Sigmoid colon (tissue), 7 donors: Measurements from ENCODE around the gene CDKAL1. TPM values are rescaled to one million over a fixed set of nuclear protein-coding genes. Genes with fewer than 3 reads are reported as not detected.

Experiments used
- DNase-seq: peaks from one replicate; pipeline ENCODE4 v3.0.0-alpha.2; 2019
- H3K27ac ChIP-seq, 4 donors: fragments of 200-600 bp; sonication (generic); one replicate each; pipeline ENCODE4 v1.5.1; 2016 to 2019; ENCODE audit warnings: mild to moderate bottlenecking in 1 of 4
- H3K27me3 ChIP-seq, 3 donors: fragments of 200-600 bp; sonication (generic); one replicate each; pipeline ENCODE4 v1.5.1; 2019; ENCODE audit warnings: mild to moderate bottlenecking in 1 of 3
- H3K36me3 ChIP-seq, 4 donors: fragments of 200-600 bp; sonication (generic); one replicate each; pipeline ENCODE4 v1.5.1; 2016 to 2019
- H3K4me1 ChIP-seq, 4 donors: fragments of 200-600 bp; sonication (generic); one replicate each; pipeline ENCODE4 v1.5.1; 2017 to 2019
- H3K4me3 ChIP-seq, 4 donors: fragments of 200-600 bp; sonication (generic); one replicate each; pipeline ENCODE4 v1.5.1; 2017 to 2019; ENCODE audit warnings: mild to moderate bottlenecking in 2 of 4, moderate library complexity in 1 of 4
- H3K9me3 ChIP-seq, 4 donors: fragments of 200-600 bp in 3 of 4; sonication (generic) in 3 of 4; one replicate each; pipeline versions ENCODE4 v1.5.1 to v1.6.1; 2013 to 2019
- EP300 ChIP-seq, 4 donors: sonication (generic); formaldehyde crosslinking; IDR thresholded peaks; one replicate each; pipeline ENCODE4 v1.6.1; 2017; ENCODE audit warnings: antibody characterized with exemption in 4 of 4
- POLR2A ChIP-seq, 2 donors: fragments of 450-650 bp; IDR thresholded peaks; one replicate each; pipeline ENCODE4 v1.6.1; 2016; ENCODE audit warnings: antibody characterized with exemption in 2 of 2, mild to moderate bottlenecking in 2 of 2, moderate library complexity in 2 of 2
- POLR2AphosphoS5 ChIP-seq, 4 donors: sonication (generic); formaldehyde crosslinking; IDR thresholded peaks; one replicate each; pipeline ENCODE4 v1.6.1; 2017; ENCODE audit warnings: antibody characterized with exemption in 4 of 4
- WGBS, 2 donors: extraction: QIAGEN DNeasy Blood & Tissue Kit; methylation state at CpG; one replicate each; pipeline ENCODE4 v1.1.7; 2013; 5-methylcytosine and 5-hydroxymethylcytosine counted together
- intact Hi-C: fragments of 100-400 bp; cut with DNase I; formaldehyde crosslinking; loops from one replicate; pipeline ENCODE4 v1.15.1; 2023
- polyA plus RNA-seq, 3 donors: library from polyadenylated mRNA; stranded (reverse); fragments of 200-250 nt; gene quantifications; one replicate each; pipeline ENCODE4 v1.2.3, GENCODE V29; 2013
- total RNA-seq, 4 donors: library from RNA; depleted of rRNA; stranded (reverse); fragments of >200 nt; gene quantifications; one replicate each; pipeline ENCODE4 v1.1.0, GENCODE V29; 2016
- TF ChIP-seq, protein P1 (sequence below), 4 experiments: fragments of 450-650 bp in 3 of 4; fragments of 200-600 bp in 1 of 4; IDR thresholded peaks; one replicate each; pipeline ENCODE4 v1.5.1; 2016 to 2019; ENCODE audit warnings: antibody characterized with exemption in 4 of 4, mild to moderate bottlenecking in 3 of 4, moderate library complexity in 2 of 4
- donor health status: healthy with polysubstance abuse.
- donor health status: Bipolar disorder and iron deficiency.
- donor health status: healthy.

The CDKAL1 gene
- total and polyA plus RNA-seq, 7 donors, result 2.8 to 14.7 (median 11.4) TPM

DNA sequence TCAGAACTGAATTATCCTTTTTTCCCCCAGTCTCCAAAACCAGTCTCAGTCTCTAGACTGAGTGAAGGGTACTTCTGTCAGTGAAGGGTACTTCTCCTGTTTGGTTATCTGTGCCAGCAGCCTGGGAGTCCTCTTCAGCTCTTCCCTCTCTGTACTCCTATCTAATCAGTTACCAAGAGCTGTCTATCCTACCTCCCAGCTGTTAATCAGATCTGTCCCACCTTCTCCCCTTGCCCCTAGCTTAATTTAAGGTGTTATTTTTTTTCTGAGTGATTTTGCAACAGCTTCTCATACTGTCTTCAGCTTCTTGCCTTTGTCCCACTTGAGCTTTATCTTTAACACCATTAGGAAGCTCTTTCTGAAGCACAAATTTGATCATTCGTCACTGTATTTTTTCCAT lies 567.4 kb downstream of the CDKAL1 start:
- Histone ChIP-seq H3K27me3 (no peaks in the 10 kb centered on the region), H3K4me3 (no peak overlapping the region), H3K27ac (no peak overlapping the region), H3K9me3 (no peaks in the 10 kb centered on the region), H3K4me1 (no peaks in the 10 kb centered on the region), H3K36me3 (no peaks in the 10 kb centered on the region)
- DNase-seq, result no peak
- no peak for TF ChIP-seq EP300 (IDR thresholded peaks at IDR 0.05)
- no peak for TF ChIP-seq POLR2A (IDR thresholded peaks at IDR 0.05)
- TF ChIP-seq, protein P1, sequence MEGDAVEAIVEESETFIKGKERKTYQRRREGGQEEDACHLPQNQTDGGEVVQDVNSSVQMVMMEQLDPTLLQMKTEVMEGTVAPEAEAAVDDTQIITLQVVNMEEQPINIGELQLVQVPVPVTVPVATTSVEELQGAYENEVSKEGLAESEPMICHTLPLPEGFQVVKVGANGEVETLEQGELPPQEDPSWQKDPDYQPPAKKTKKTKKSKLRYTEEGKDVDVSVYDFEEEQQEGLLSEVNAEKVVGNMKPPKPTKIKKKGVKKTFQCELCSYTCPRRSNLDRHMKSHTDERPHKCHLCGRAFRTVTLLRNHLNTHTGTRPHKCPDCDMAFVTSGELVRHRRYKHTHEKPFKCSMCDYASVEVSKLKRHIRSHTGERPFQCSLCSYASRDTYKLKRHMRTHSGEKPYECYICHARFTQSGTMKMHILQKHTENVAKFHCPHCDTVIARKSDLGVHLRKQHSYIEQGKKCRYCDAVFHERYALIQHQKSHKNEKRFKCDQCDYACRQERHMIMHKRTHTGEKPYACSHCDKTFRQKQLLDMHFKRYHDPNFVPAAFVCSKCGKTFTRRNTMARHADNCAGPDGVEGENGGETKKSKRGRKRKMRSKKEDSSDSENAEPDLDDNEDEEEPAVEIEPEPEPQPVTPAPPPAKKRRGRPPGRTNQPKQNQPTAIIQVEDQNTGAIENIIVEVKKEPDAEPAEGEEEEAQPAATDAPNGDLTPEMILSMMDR (IDR thresholded peaks at IDR 0.05), result no peak
- no peak for TF ChIP-seq POLR2AphosphoS5 (IDR thresholded peaks at IDR 0.05)
- 86 to 88% methylated on average over 1 of the region's 1 CpG for WGBS, 2 donors
- intact Hi-C loops, result no loop called here

DNA sequence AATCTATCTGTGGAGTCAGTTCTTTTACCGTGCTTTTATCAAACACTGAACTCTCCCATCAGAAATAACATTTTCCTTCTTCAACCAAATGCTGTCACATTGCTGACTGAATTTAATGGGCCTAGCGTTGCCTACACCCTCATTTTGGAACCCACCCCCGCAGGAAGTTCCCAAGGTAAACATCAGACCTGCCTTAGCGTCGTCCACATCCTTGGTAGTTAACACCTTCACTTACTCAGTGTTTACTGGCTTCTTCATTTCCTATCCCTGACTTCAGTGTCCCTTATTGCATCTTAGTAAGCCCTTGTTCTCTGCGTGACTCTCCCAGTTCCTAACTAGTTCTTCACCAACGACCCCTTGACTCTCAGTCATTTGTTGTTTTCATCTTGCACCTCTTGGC lies 567.9 kb downstream of the CDKAL1 start:
- DNase-seq, result no peak
- Histone ChIP-seq H3K4me3 (no peak overlapping the region), H3K4me1 (no peaks in the 10 kb centered on the region), H3K9me3 (no peaks in the 10 kb centered on the region), H3K36me3 (no peaks in the 10 kb centered on the region), H3K27me3 (no peaks in the 10 kb centered on the region), H3K27ac (no peak overlapping the region)
- TF ChIP-seq EP300 (IDR thresholded peaks at IDR 0.05) (no peak), POLR2A (IDR thresholded peaks at IDR 0.05) (no peak), POLR2AphosphoS5 (IDR thresholded peaks at IDR 0.05) (no peak)
- TF ChIP-seq, protein P1 (IDR thresholded peaks at IDR 0.05), result no peak
- WGBS, 2 donors, result 36 to 55% methylated on average over 7 of the region's 7 CpGs
- intact Hi-C loops, result no loop called here

DNA sequence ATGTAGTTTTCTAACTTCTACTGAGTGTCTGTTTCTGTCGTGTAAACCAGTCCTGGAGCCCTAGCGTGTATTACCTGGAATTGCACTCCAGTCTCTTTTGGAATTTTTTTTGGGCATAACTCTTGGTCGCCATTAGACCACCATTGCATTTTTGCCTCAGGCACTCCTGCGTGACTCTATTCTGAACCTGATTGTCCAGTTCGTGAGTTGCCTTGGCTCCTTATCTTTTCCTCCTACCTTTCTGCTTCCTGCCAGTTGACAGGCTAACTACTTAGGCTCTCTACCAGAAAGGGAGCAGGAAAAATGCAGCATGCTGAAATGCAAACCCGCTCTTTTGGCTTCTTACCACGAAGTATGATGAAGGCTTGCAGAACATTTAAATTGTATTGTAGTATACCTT lies 568.4 kb downstream of the CDKAL1 start:
- no peaks in the 10 kb centered on the region for H3K4me1 ChIP-seq
- TF ChIP-seq EP300 (IDR thresholded peaks at IDR 0.05) (no peak), POLR2A (IDR thresholded peaks at IDR 0.05) (no peak), POLR2AphosphoS5 (IDR thresholded peaks at IDR 0.05) (no peak)
- TF ChIP-seq, protein P1 (IDR thresholded peaks at IDR 0.05), result no peak

DNA sequence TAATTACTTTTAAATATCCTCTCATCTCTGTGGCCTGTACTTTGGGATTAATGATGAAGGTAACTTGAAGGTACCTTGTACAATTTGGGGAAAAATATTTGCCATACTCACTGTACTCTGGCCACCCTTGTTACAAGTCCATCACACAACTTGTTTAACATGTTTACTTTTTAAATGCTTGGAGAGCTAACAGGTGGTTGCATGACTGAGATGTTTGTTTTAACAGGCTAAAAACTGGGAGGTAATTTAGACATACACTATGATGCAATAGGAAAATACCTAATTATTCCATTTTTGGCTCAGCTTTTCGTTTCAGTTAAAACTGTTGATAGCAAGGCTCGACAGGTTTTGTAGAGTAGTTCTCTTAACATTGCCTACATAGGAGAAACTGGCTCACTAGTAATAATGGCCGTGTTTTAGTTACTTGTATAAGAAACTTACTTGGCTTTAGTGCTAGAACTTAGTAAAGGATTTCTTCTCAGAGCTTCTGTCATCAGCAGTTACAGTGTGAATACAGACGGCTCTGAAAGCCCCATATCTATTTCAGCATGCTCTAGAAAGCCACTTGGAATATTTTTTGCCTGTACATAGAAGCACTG lies 569.5 kb downstream of the CDKAL1 start:
- 32 to 67% methylated on average over 4 of the region's 4 CpGs for WGBS, 2 donors
- H3K27ac ChIP-seq, result no peak overlapping the region
- intact Hi-C loops, result no loop called here

More for the DNA sequence above, 568.4 kb downstream of the CDKAL1 start:
- Histone ChIP-seq H3K4me3 (no peak overlapping the region), H3K27me3 (no peaks in the 10 kb centered on the region), H3K27ac (no peak overlapping the region), H3K36me3 (no peaks in the 10 kb centered on the region), H3K9me3 (no peaks in the 10 kb centered on the region)
- WGBS, 2 donors, result 91 to 93% methylated on average over 7 of the region's 7 CpGs
- no peak for DNase-seq
- intact Hi-C loops, result no loop called here

More for the DNA sequence above, 569.5 kb downstream of the CDKAL1 start:
- no peak overlapping the region for H3K4me3 ChIP-seq
- H3K36me3 ChIP-seq, result no peaks in the 10 kb centered on the region
- no peaks in the 10 kb centered on the region for H3K4me1 ChIP-seq
- H3K9me3 ChIP-seq, result no peaks in the 10 kb centered on the region
- H3K27me3 ChIP-seq, result no peaks in the 10 kb centered on the region
- DNase-seq, result no peak
- TF ChIP-seq EP300 (IDR thresholded peaks at IDR 0.05), result no peak
- TF ChIP-seq, protein P1 (IDR thresholded peaks at IDR 0.05), result no peak
- no peak for TF ChIP-seq POLR2A (IDR thresholded peaks at IDR 0.05)
- no peak for TF ChIP-seq POLR2AphosphoS5 (IDR thresholded peaks at IDR 0.05)
